NB4 (cell line): ENCODE measurements around the gene NAGA.

Experiments
- CTCF ChIP-seq: IDR thresholded peaks from one replicate; pipeline ENCODE4 v1.5.1; 2012; ENCODE audit warnings: low read depth, low read length
- MAX ChIP-seq: IDR thresholded peaks from 2 replicates; pipeline ENCODE4 v1.6.1; 2011; ENCODE audit warnings: low read depth, low read length
- POLR2A ChIP-seq: IDR thresholded peaks from 2 replicates; pipeline ENCODE4 v1.6.1; 2011; ENCODE audit warnings: mild to moderate bottlenecking; ENCODE audit not compliant: insufficient read length; ENCODE audit errors: extremely low read depth

GRCh38 chr22:42111798-42112197, 41.2 kb upstream of the NAGA start:
- TF ChIP-seq POLR2A = no peak
- no peak for TF ChIP-seq MAX
- no peak for TF ChIP-seq CTCF
